Raji (cell line): ENCODE data around the gene SUPT3H.

Experiments used
- POLR2A ChIP-seq: IDR thresholded peaks from 2 replicates; pipeline ENCODE4 v1.6.1; 2011; ENCODE audit warnings: low read depth, low read length, control low read depth; ENCODE audit not compliant: insufficient read depth

SUPT3H gene

GRCh38 chr6:44957156-44957555 lies 420.6 kb downstream of the SUPT3H start:
- TF ChIP-seq POLR2A = no peak

DNA sequence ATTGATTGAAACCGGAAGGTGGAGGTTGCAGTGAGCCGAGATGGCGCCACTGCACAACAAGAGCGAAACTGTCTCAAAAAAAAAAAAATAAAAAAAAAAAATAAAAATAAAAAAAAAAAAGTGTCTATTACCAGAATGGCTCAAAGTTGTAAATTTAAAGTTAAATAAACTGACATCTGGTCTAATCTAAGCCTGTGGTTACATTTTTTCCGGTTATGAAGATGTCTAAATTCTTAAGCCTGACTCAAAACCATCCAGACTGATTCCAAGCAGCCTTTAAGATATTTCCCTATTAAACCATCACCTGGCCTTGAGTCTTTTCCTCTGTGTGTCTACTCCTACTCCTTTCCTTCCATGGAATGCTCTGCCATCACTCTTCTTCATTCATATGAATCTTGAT lies 421.3 kb downstream of the SUPT3H start:
- TF ChIP-seq POLR2A = no peak

- no peak for TF ChIP-seq POLR2A
Measured at GRCh38 chr6:44955145-44955544, 422.6 kb downstream of the SUPT3H start.

DNA sequence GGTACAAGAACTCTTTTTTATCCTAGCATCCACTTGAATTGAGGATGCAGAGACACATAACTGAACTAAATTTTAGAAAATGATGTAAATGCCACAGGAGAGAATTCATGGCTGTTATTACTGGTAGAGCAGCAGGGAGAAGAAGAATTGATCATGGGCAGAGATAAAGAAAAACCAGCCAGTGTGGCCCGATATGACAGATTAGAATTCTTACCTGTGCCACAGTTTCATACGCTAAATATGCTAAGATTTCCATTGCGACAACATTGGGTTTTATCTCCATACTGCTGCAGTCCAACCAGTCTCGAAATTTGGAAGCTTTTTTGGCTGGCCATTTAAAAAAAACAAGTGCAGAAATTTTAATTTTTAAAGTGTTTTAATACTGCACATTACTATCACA lies 423.5 kb downstream of the SUPT3H start:
- no peak for TF ChIP-seq POLR2A

DNA sequence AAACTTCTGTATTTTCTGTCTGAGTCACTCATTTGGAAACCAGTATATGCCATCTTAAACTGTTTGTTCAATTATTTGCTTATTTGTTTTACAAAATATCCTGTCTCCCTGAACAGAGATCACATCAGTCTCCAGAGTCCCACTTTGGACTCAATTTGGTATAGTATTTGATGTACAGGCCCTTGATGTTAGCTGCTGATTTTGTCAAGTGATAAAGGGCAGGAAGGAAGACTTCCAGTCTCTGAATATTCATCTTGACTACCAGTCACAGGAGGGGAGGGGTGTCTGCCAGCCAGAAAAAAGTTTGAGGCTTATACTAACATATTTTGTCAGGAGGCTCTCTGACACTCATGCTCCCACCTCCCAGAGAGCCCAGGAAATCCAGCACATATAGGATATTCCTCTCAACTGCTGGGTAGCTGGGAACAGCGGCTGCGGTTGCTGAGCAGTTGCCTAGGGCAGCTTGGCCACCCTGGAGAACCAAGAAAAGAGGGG lies 426.4 kb downstream of the SUPT3H start:
- no peak for TF ChIP-seq POLR2A

- no peak for TF ChIP-seq POLR2A
Measured at GRCh38 chr6:44949596-44950201, 428.0 kb downstream of the SUPT3H start.

- no peak for TF ChIP-seq POLR2A
Measured at GRCh38 chr6:44943541-44943940, 434.2 kb downstream of the SUPT3H start.

DNA sequence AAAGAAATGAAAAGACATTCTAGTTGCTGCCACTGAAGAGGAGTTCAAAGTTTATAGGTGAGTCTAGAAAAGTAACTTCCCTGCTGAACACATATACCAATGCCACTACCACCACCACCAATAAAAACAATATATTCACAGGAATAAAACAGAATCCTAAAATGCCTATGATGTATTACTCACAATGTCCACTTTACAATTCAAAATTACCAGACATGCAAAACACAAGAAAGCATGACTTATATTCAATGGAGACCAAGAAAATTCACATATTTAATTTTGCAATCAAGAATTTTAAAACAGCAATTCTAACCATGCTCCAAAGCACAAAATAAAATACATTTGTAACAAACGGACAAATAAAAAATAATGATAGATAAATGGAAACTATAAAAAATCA lies 434.9 kb downstream of the SUPT3H start:
- TF ChIP-seq POLR2A = no peak

- no peak for TF ChIP-seq POLR2A
Measured at GRCh38 chr6:44942201-44942600, 435.5 kb downstream of the SUPT3H start.

- no peak for TF ChIP-seq POLR2A
Measured at GRCh38 chr6:44940367-44940766, 437.4 kb downstream of the SUPT3H start.

GRCh38 chr6:44935693-44936300 lies 441.9 kb downstream of the SUPT3H start:
- TF ChIP-seq POLR2A = no peak

- TF ChIP-seq POLR2A = no peak
Measured at GRCh38 chr6:44933108-44933507, 444.6 kb downstream of the SUPT3H start.

- TF ChIP-seq POLR2A = no peak
Measured at GRCh38 chr6:44932651-44933091, 445.1 kb downstream of the SUPT3H start.

GRCh38 chr6:44931385-44931784 lies 446.3 kb downstream of the SUPT3H start:
- no peak for TF ChIP-seq POLR2A

GRCh38 chr6:44926556-44926955 lies 451.2 kb downstream of the SUPT3H start:
- no peak for TF ChIP-seq POLR2A

DNA sequence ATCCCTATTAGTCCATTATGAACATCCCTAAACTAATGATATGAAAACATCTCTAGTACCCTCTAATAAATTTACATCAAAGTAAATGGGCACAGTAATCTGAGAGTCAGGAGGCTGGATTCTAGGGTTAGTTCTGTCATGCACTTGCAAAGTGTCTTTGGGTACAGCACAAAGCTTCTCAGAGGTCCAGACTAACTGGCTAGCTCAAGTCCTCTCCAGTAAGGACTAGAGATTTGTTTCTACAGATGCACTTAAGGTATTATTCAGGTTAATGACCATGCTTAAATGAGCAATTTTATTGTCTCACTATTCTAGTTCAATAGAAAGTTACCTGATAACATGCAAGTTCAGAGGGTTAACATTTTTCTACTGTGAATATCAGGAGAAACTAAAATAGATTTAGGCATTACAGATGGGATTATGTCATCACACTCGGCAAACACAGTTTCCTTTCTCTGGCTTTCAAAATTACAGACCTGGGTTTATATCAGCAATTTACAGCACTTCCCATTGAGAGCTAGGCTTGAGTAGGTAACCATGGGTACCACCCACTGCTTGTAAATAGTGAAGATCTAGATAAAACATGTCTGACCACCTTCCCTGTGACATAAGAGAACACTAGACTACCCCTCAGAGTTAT lies 452.5 kb downstream of the SUPT3H start:
- TF ChIP-seq POLR2A = no peak
